ENCODE measurements around the gene TIMM23.

The TIMM23 gene

GRCh38 chr10:46052057-46052790 is 79.9 kb downstream of the TIMM23 start:
- no peak overlapping the region for H3K4me3 Mint-ChIP-seq
- no peak overlapping the region for H3K27ac Mint-ChIP-seq (ENCODE audit: low read depth)
- H3K36me3 Mint-ChIP-seq (ENCODE audit: insufficient read depth) = no peaks in the 10 kb centered on the region
- no peaks in the 10 kb centered on the region for H3K4me1 Mint-ChIP-seq
- peaks cover 6% of the 10 kb centered on the region for H3K9me3 Mint-ChIP-seq
- peaks cover 45% of the 10 kb centered on the region for H3K27me3 Mint-ChIP-seq
- no peak for DNase-seq (ENCODE audit: low spot score in 2 of 2)
- no peak for ATAC-seq (replicated peaks; ENCODE audit: extremely low read depth, poor library complexity, severe bottlenecking)

GRCh38 chr10:46052791-46053375 is 80.6 kb downstream of the TIMM23 start:
- H3K36me3 Mint-ChIP-seq (ENCODE audit: insufficient read depth) = no peaks in the 10 kb centered on the region
- DNase-seq (ENCODE audit: low spot score in 2 of 2) = no peak

More at GRCh38 chr10:46052791-46053375, 80.6 kb downstream of the TIMM23 start:
- peaks cover 10% of the 10 kb centered on the region for H3K9me3 Mint-ChIP-seq
- no peak overlapping the region for H3K27ac Mint-ChIP-seq (ENCODE audit: low read depth)
- H3K4me1 Mint-ChIP-seq = no peaks in the 10 kb centered on the region
- ATAC-seq (replicated peaks; ENCODE audit: extremely low read depth, poor library complexity, severe bottlenecking) = no peak
- H3K4me3 Mint-ChIP-seq = no peak overlapping the region
- H3K27me3 Mint-ChIP-seq = peaks cover 43% of the 10 kb centered on the region
